ENCODE results near the gene HCRTR1.

HCRTR1 gene

DNA sequence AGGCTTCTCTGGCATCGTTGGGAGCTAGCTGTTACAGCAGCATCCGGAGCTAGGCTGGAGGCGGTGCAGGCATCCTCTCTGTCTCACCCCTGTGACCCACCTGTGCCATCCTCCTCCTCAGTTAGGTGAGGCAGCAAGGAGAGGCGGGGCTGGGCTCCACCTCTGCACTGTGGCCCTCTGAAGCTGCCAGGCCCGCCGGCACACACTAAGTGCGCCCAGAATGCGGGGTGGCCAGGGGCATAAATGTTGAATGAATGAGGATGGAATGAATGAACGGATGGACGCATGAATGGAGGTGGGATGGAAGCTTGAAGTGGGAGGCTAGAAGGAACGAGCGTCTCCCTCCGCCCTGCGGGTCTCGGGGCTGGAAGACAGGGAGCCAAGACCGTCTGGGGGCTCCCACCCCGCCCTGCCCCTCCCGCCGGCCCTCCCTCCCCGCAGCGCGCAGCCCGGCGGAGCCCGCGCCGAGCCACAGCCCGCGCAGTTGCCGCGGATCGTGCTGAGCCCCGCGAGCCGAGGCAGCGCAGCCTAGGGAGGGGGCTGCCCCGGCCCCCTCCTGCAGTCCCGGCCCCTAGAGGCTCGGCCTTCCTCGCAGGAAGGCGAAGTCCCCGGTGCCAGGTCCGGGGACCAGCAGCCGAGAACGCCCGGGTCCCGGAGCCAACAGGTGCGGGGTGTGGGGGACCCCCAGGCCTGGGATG lies at the start of gene HCRTR1:
Gene HCRTR1 (plus strand): TSS at position 472 of the 698 bp plus-strand sequence. CDS start 1,504 bp downstream, outside the sequence.
- Histone ChIP-seq H3K36me3 (no peaks in the 10 kb centered on the region), H3K4me3 (peak within 1 kb of the TSS; percentile 60 to 74 (median 66)), H3K9me3 (replicated peaks in 1 of 11) (peaks cover 0 to 3% (median 0%) of the 10 kb centered on the region in 11 experiments; a peak in 1 of 22 replicates), H3K27me3 (peaks cover 0 to 21% (median 15%) of the 10 kb centered on the region in 11 experiments; a peak in 16 of 22 replicates), H4K20me1 (0 out of 22 replicates have a peak, but pooled peaks cover 0 to 5% (median 0%) of the 10 kb centered on the region in 11 experiments), H3K4me1 (peaks cover 44 to 67% (median 54%) of the 10 kb centered on the region in 10 experiments), H3K4me2 (peak within 1 kb of the TSS; percentile 93 to 100 (median 99)), H3K9ac (peak within 1 kb of the TSS; percentile 61 to 80 (median 74)), H3K27ac (peak within 1 kb of the TSS in 10 of 11 experiments; percentile 27 to 73 (median 54); a peak in 17 of 22 replicates)
- no peak for TF ChIP-seq Cebpa-rat (IDR thresholded peaks at IDR 0.05)

DNA sequence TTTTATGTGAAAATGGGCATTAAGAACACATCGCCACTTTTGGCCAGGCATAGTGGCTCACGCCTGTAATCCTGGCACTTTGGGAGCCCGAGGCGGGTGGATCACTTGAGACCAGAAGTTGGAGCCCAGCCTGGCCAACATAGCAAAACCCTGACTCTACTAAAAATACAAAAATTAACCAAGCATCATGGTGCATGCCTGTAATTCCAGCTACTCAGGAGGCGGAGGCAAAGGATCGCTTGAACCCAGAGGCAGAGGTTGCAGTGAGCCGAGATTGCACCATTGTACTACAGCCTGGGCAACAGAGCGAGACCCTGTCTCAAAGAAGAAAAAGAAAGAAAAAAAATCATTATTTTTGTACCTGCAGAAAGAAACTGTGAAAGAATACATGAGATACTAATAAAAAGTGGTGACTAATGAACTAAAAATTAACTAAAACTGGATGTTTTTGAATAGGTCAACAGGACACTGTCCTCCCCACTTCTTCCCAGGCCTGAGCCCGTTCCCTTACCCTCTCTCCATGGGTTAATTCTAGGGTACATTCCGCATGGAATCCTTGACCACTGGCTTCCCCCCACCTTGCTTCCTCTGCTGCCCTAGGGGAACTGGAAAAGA lies 49.4 kb upstream of the HCRTR1 start:
- peaks cover 15 to 47% (median 32%) of the 10 kb centered on the region in 10 experiments for H3K4me1 ChIP-seq
- no peaks in the 10 kb centered on the region for H3K9me3 ChIP-seq (replicated peaks in 1 of 11)
- no peaks in the 10 kb centered on the region for H3K36me3 ChIP-seq
- no peaks in the 10 kb centered on the region for H4K20me1 ChIP-seq
- H3K4me2 ChIP-seq, result no peak overlapping the region
- TF ChIP-seq Cebpa-rat (IDR thresholded peaks at IDR 0.05), result no peak
- no peaks in the 10 kb centered on the region for H3K27me3 ChIP-seq
- no peak overlapping the region for H3K9ac ChIP-seq
- no peak overlapping the region for H3K4me3 ChIP-seq
- no peak overlapping the region for H3K27ac ChIP-seq

GRCh38 chr1:31568895-31569595 lies 48.4 kb upstream of the HCRTR1 start:
- 0 out of 22 replicates have a peak, but pooled peaks cover 0 to 3% (median 0%) of the 10 kb centered on the region in 11 experiments for H4K20me1 ChIP-seq
- H3K36me3 ChIP-seq, result no peaks in the 10 kb centered on the region
- H3K27me3 ChIP-seq, result no peaks in the 10 kb centered on the region
- H3K4me3 ChIP-seq, result no peak overlapping the region
- H3K4me2 ChIP-seq, result peak overlapping the region in 3 of 11 experiments; percentile 1 to 30 (median 20); a peak in 2 of 22 replicates
- H3K27ac ChIP-seq, result no peak overlapping the region
- no peak for TF ChIP-seq Cebpa-rat (IDR thresholded peaks at IDR 0.05)
- no peak overlapping the region for H3K9ac ChIP-seq
- H3K9me3 ChIP-seq (replicated peaks in 1 of 11), result no peaks in the 10 kb centered on the region
- peaks cover 25 to 57% (median 42%) of the 10 kb centered on the region in 10 experiments for H3K4me1 ChIP-seq

- Histone ChIP-seq H3K4me1 (peaks cover 31 to 57% (median 45%) of the 10 kb centered on the region in 10 experiments), H3K9me3 (replicated peaks in 1 of 11) (no peaks in the 10 kb centered on the region), H3K36me3 (no peaks in the 10 kb centered on the region), H4K20me1 (0 out of 22 replicates have a peak, but pooled peaks cover 0 to 8% (median 0%) of the 10 kb centered on the region in 11 experiments), H3K27me3 (no peaks in the 10 kb centered on the region), H3K9ac (no peak overlapping the region), H3K4me2 (peak overlapping the region in 2 of 11 experiments; percentile 68 to 69; a peak in 3 of 22 replicates), H3K27ac (no peak overlapping the region), H3K4me3 (no peak overlapping the region)
- no peak for TF ChIP-seq Cebpa-rat (IDR thresholded peaks at IDR 0.05)
Observed at GRCh38 chr1:31569596-31570173, 47.8 kb upstream of the HCRTR1 start.

DNA sequence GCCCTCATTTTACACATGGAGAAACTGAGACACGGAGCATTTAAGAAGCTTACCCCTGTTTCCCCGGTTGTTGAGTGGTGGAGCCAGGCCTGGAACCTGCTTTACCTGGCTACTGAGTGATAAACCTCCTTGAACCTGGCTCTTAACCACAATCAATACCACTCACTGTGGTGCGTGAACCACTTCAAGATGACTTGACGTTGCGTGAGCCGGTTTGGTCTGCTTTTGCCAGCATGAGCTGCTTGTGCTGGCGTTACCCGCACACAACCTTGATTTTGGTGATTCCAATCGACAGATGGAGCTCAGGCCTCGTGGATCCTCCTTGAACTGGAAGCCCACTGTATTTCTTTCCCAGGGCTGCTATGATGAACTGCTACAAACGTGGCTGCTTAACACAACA lies 47.3 kb upstream of the HCRTR1 start:
- Histone ChIP-seq H3K27me3 (no peaks in the 10 kb centered on the region), H3K4me2 (peak overlapping the region in 9 of 11 experiments; percentile 36 to 72 (median 58); a peak in 15 of 22 replicates), H3K4me3 (no peak overlapping the region), H3K4me1 (peaks cover 33 to 58% (median 50%) of the 10 kb centered on the region in 10 experiments), H3K27ac (0 out of 22 replicates have a peak overlapping the region, but pooled peaks of 1 of the 11 experiments have one; percentile 47), H3K9me3 (replicated peaks in 1 of 11) (no peaks in the 10 kb centered on the region), H3K36me3 (no peaks in the 10 kb centered on the region), H3K9ac (no peak overlapping the region), H4K20me1 (0 out of 22 replicates have a peak, but pooled peaks cover 0 to 11% (median 0%) of the 10 kb centered on the region in 11 experiments)
- no peak for TF ChIP-seq Cebpa-rat (IDR thresholded peaks at IDR 0.05)

DNA sequence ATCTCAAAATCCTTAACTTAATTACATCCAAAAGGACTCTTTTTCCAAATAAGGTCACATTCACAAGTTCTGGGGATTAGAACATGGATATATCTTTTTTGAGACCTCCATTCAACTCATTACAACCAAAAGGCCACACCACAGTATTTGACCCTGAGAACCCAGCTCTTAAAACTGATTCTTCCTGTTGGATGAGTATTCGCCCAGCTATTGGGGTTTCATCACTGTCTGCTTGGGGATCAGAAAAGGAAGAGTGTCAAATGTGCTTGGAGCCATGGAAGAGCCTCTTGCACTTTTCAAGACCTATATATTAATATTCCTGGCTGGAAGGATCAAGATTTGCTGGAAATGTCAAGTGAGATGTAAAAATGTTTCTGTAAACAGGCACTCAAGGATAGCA lies 46.6 kb upstream of the HCRTR1 start:
- Histone ChIP-seq H4K20me1 (peaks cover 0 to 17% (median 0%) of the 10 kb centered on the region in 11 experiments; a peak in 1 of 22 replicates), H3K27ac (peak overlapping the region in 5 of 11 experiments; percentile 1 to 47 (median 16); a peak in 4 of 22 replicates), H3K9ac (no peak overlapping the region), H3K27me3 (peaks cover 0 to under 1% (median 0%) of the 10 kb centered on the region in 11 experiments; a peak in 1 of 22 replicates), H3K36me3 (no peaks in the 10 kb centered on the region), H3K4me2 (peak overlapping the region; percentile 36 to 72 (median 58); a peak in 21 of 22 replicates), H3K4me1 (peaks cover 39 to 65% (median 57%) of the 10 kb centered on the region in 10 experiments), H3K9me3 (replicated peaks in 1 of 11) (no peaks in the 10 kb centered on the region), H3K4me3 (no peak overlapping the region)
- no peak for TF ChIP-seq Cebpa-rat (IDR thresholded peaks at IDR 0.05)

DNA sequence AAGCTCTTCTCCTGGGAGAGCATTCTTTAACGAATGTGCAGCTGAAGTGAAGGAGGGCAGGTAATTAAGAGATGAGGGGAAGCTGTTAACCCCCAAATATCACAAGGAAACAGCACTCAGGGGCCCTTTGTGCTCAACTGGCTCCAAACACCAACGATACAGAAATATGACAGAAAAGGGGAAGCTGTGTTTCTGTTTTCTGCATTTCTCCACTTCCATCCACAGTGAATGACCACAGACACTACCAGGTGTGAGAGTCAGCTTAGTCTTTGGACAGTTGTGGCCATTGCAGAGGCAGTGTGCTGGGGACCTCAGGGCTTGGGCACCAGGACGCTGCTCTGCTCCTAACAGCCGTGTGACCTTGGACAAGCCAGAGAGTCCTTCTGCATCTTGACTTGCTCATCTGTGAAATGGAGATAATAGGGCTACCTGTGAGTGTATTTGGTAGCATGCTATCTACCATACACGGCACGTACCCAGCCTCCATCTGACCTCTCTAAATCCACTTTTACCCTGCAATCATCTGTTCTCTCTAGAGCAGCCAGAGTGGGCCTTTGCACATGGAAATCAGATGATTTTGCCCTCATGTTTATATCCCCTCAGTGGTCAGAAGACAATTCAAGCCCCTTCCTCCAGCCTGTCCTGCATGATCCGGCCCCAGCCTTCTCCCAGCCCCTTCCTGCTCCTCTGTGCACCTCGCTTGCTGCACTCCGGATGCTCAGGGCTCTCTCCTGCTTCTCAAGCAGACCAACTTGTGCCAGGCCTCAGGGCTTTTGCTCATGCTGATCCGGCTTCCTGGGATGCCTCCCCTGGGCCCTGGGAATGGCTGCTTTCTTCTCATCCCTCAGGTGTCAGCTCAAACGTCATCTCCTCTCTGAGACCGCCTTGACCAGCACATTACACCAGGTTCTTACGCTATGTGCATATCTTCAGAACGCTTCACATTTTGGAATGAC lies 45.9 kb upstream of the HCRTR1 start:
- H3K27ac ChIP-seq, result peak overlapping the region in 5 of 11 experiments; percentile 1 to 47 (median 17); a peak in 4 of 22 replicates
- H3K4me1 ChIP-seq, result peaks cover 47 to 72% (median 64%) of the 10 kb centered on the region in 10 experiments
- H3K9ac ChIP-seq, result no peak overlapping the region

More for the DNA sequence above, 45.9 kb upstream of the HCRTR1 start:
- Histone ChIP-seq H3K36me3 (no peaks in the 10 kb centered on the region), H4K20me1 (peaks cover 0 to 20% (median 0%) of the 10 kb centered on the region in 11 experiments; a peak in 1 of 22 replicates), H3K4me3 (no peak overlapping the region), H3K9me3 (replicated peaks in 1 of 11) (no peaks in the 10 kb centered on the region), H3K27me3 (peaks cover 0 to 8% (median 0%) of the 10 kb centered on the region in 11 experiments; a peak in 3 of 22 replicates), H3K4me2 (peak overlapping the region; percentile 36 to 72 (median 58))
- TF ChIP-seq Cebpa-rat (IDR thresholded peaks at IDR 0.05), result no peak
